Measurements from ENCODE around the gene SRGAP2C.

The SRGAP2C gene

DNA sequence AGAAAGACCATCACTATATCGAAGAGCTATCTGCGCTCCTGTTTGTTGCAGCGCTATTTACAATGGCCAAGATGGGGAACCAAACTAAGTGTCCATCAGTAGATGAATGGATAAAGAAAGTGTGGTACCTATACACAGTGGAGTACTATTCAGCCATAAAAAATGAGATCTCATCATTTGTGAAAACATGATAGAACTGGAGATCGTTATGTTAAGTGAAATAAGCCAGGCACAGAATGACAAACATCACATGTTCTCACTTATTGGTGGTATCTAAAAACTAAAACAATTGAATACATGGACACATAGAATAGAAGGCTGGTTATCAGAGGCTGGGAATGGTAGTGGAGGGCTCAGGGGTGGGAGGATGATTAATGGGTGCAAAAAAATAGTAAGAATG lies 256.2 kb downstream of the SRGAP2C start:
- no peak for DNase-seq
